PC-3 (cell line): ENCODE measurements around the gene SNX7. TPM values are rescaled to one million over a fixed set of nuclear protein-coding genes. Genes with fewer than 3 reads are reported as not detected.

Source experiments
- ATAC-seq: fragments of 200-7000 bp; cut with Tn5 transposase; 2 replicates; pipeline ENCODE4 v1.9.1; 2020; ENCODE audit warnings: mild to moderate bottlenecking, moderate library complexity
- BruUV-seq: library from RNA; stranded (reverse); fragments of 400-500 nt; replicated peaks from 2 replicates; lab custom pipeline; 2021; lab: Mats Ljungman, UMichigan
- CTCF ChIA-PET: fragments of 300-600 bp; sonication (Branson Sonifier 250); formaldehyde crosslinking; loops from one replicate; lab custom pipeline; 2022; ENCODE audit warnings: antibody characterized with exemption; lab: Charles Lee
- POLR2A ChIA-PET: fragments of 300-600 bp; sonication (Branson Sonifier 250); formaldehyde crosslinking; loops from one replicate; lab custom pipeline; 2022; ENCODE audit warnings: antibody characterized with exemption; ENCODE audit not compliant: unreplicated experiment; lab: Charles Lee
- DNase-seq: peaks from one replicate; pipeline ENCODE4 v3.0.0-alpha.2; 2015
- H2AFZ ChIP-seq: fragments of 300-600 bp; sonication (generic); 2 replicates; pipeline ENCODE4 v1.6.0; 2016; ENCODE audit warnings: antibody characterized with exemption, low read length
- H3F3A ChIP-seq: fragments of 300-600 bp; sonication (generic); one replicate; pipeline ENCODE4 v1.6.0; 2017; ENCODE audit warnings: antibody characterized with exemption, low read length, control low read depth, mild to moderate bottlenecking; ENCODE audit not compliant: unreplicated experiment
- H3K27ac ChIP-seq: fragments of 300-600 bp; sonication (generic); 2 replicates; pipeline ENCODE4 v1.5.1; 2016; ENCODE audit warnings: mild to moderate bottlenecking, low read length
- H3K27me3 ChIP-seq: fragments of 300-600 bp; sonication (generic); 2 replicates; pipeline ENCODE4 v1.6.1; 2016; ENCODE audit warnings: low read length, mixed read lengths
- H3K36me3 ChIP-seq: fragments of 300-600 bp; sonication (generic); 2 replicates; pipeline ENCODE4 v1.6.1; 2016; ENCODE audit warnings: low read depth, mixed run types, low read length, mixed read lengths
- H3K4me1 ChIP-seq: fragments of 300-600 bp; sonication (generic); 2 replicates; pipeline ENCODE4 v1.5.1; 2016; ENCODE audit warnings: low read length; ENCODE audit not compliant: insufficient read depth
- H3K4me2 ChIP-seq: fragments of 300-600 bp; sonication (generic); 2 replicates; pipeline ENCODE4 v1.6.0; 2016; ENCODE audit warnings: low read length
- H3K4me3 ChIP-seq: fragments of 300-600 bp; sonication (generic); 2 replicates; pipeline ENCODE4 v1.5.1; 2016; ENCODE audit warnings: mild to moderate bottlenecking, low read length, mixed read lengths
- H3K79me2 ChIP-seq: fragments of 300-600 bp; sonication (generic); 2 replicates; pipeline ENCODE4 v1.6.1; 2017; ENCODE audit warnings: low read length, mixed read lengths
- H3K9ac ChIP-seq: fragments of 300-600 bp; sonication (generic); 2 replicates; pipeline ENCODE4 v1.6.0; 2016; ENCODE audit warnings: mild to moderate bottlenecking, low read length
- H3K9me2 ChIP-seq: fragments of 300-600 bp; sonication (generic); replicated peaks from 2 replicates; pipeline ENCODE4 v1.6.1; 2016; ENCODE audit warnings: mixed run types, low read length, mixed read lengths
- H3K9me3 ChIP-seq: fragments of 300-600 bp; sonication (generic); 2 replicates; pipeline ENCODE4 v1.6.1; 2016; ENCODE audit warnings: low read length, mixed read lengths
- H4K20me1 ChIP-seq: fragments of 300-600 bp; sonication (generic); 2 replicates; pipeline ENCODE4 v1.6.1; 2016; ENCODE audit warnings: low read length, mixed read lengths
- CTCF ChIP-seq: fragments of 300-600 bp; sonication (generic); conservative IDR thresholded peaks from 2 replicates; pipeline ENCODE4 v1.5.1; 2017; ENCODE audit warnings: antibody characterized with exemption, low read depth, mild to moderate bottlenecking, low read length
- EZH2 ChIP-seq: fragments of 300-600 bp; sonication (generic); IDR thresholded peaks from one replicate; pipeline ENCODE4 v1.6.1; 2017; ENCODE audit warnings: antibody characterized with exemption, mild to moderate bottlenecking, low read length; ENCODE audit not compliant: unreplicated experiment
- EZH2phosphoT487 ChIP-seq: fragments of 300-600 bp; sonication (generic); IDR thresholded peaks from 2 replicates; pipeline ENCODE4 v1.6.1; 2018; ENCODE audit warnings: mild to moderate bottlenecking, antibody characterized with exemption, low read length, borderline replicate concordance
- intact Hi-C: fragments of 100-400 bp; cut with micrococcal nuclease; formaldehyde crosslinking; loops from 2 replicates; pipeline ENCODE4 v1.9.0; 2023
- total RNA-seq: library from RNA; depleted of rRNA; stranded (reverse); fragments of >200 nt; gene quantifications from 2 replicates; pipeline ENCODE4 v1.2.3, GENCODE V29; 2014

Gene SNX7
- total RNA-seq, 1 experiment from 2014 or later, result 43.3 TPM

GRCh38 chr1:98705591-98705990, 44.1 kb downstream of the SNX7 start:
- H3K9ac ChIP-seq, result no peak overlapping the region
- H3K27ac ChIP-seq, result no peak overlapping the region
- no peaks in the 10 kb centered on the region for H3K36me3 ChIP-seq
- intact Hi-C loops, result no loop called here
- H3K9me2 ChIP-seq, result no peaks in the 10 kb centered on the region
- ChIA-PET POLR2A (no interaction called here), CTCF (no interaction called here)
- no peak for DNase-seq
- no peak overlapping the region for H3K4me3 ChIP-seq
- no peak overlapping the region for H2AFZ ChIP-seq
- ATAC-seq, result no peak; the same call in 1 of the 2 replicates
- no peaks in the 10 kb centered on the region for H3K79me2 ChIP-seq
- no peaks in the 10 kb centered on the region for H3F3A ChIP-seq
- TF ChIP-seq CTCF (no peak), EZH2phosphoT487 (no peak), EZH2 (no peak)
- no TSS peak for BruUV-seq
- H3K4me1 ChIP-seq, result peaks cover 21% of the 10 kb centered on the region
- H4K20me1 ChIP-seq, result no peaks in the 10 kb centered on the region
- H3K9me3 ChIP-seq, result no peaks in the 10 kb centered on the region
- H3K27me3 ChIP-seq, result no peaks in the 10 kb centered on the region
- no peak overlapping the region for H3K4me2 ChIP-seq

- Histone ChIP-seq H3K4me3 (no peak overlapping the region), H3K4me1 (peaks cover 13% of the 10 kb centered on the region; the same call in 1 of the 2 replicates), H3K9me2 (no peaks in the 10 kb centered on the region), H3K79me2 (no peaks in the 10 kb centered on the region), H3K36me3 (no peaks in the 10 kb centered on the region), H4K20me1 (no peaks in the 10 kb centered on the region), H3K4me2 (no peak overlapping the region), H2AFZ (no peak overlapping the region), H3K9me3 (no peaks in the 10 kb centered on the region), H3K27me3 (no peaks in the 10 kb centered on the region), H3K27ac (no peak overlapping the region), H3K9ac (no peak overlapping the region), H3F3A (no peaks in the 10 kb centered on the region)
- BruUV-seq, result no TSS peak
- TF ChIP-seq CTCF, result no peak
- no peak for TF ChIP-seq EZH2phosphoT487
- ChIA-PET CTCF (no interaction called here), POLR2A (no interaction called here)
- DNase-seq, result no peak
- no peak for ATAC-seq
- intact Hi-C loops, result no loop called here
Measured at GRCh38 chr1:98706173-98706843, 44.8 kb downstream of the SNX7 start.

GRCh38 chr1:98707556-98707955, 46.0 kb downstream of the SNX7 start:
- intact Hi-C loops, result no loop called here
- no peak for DNase-seq
- H3K27me3 ChIP-seq, result no peaks in the 10 kb centered on the region
- H3K36me3 ChIP-seq, result 0 out of 2 replicates have a peak, but pooled peaks cover 3% of the 10 kb centered on the region
- H3K4me1 ChIP-seq, result peaks cover 11% of the 10 kb centered on the region; the same call in 1 of the 2 replicates
- no peaks in the 10 kb centered on the region for H4K20me1 ChIP-seq
- no peak overlapping the region for H3K4me3 ChIP-seq
- H2AFZ ChIP-seq, result no peak overlapping the region
- H3K9me3 ChIP-seq, result no peaks in the 10 kb centered on the region
- H3K79me2 ChIP-seq, result no peaks in the 10 kb centered on the region
- POLR2A ChIA-PET, result no interaction called here
- H3K9ac ChIP-seq, result no peak overlapping the region
- no peak overlapping the region for H3K4me2 ChIP-seq
- no peak for ATAC-seq
- no TSS peak for BruUV-seq
- no peaks in the 10 kb centered on the region for H3F3A ChIP-seq
- TF ChIP-seq EZH2phosphoT487, result no peak
- no peak for TF ChIP-seq CTCF
- no peak for TF ChIP-seq EZH2
- no peak overlapping the region for H3K27ac ChIP-seq
- CTCF ChIA-PET, result no interaction called here
- H3K9me2 ChIP-seq, result no peaks in the 10 kb centered on the region
